H9 (cell line): ENCODE measurements around the gene UBXN10. TPM values are rescaled to one million over a fixed set of nuclear protein-coding genes. Genes with fewer than 3 reads are reported as not detected.

Source experiments
- DNase-seq: peaks from one replicate; pipeline ENCODE4 v3.0.0-alpha.2; 2017
- H2AFZ ChIP-seq: one replicate; pipeline ENCODE4 v1.6.1; 2013; ENCODE audit warnings: mild to moderate bottlenecking, low read length, control low read depth, moderate library complexity
- H2AK5ac ChIP-seq: 2 replicates; pipeline ENCODE4 v1.6.1; 2013; ENCODE audit warnings: low read length, control low read depth, mixed read lengths; ENCODE audit not compliant: insufficient read length
- H2BK120ac ChIP-seq: one replicate; pipeline ENCODE4 v1.6.1; 2013; ENCODE audit warnings: low read depth, mild to moderate bottlenecking, low read length, control low read depth, inconsistent platforms; ENCODE audit not compliant: poor library complexity, severe bottlenecking
- H2BK12ac ChIP-seq: 2 replicates; pipeline ENCODE4 v1.6.1; 2013; ENCODE audit warnings: low read length, control low read depth, mixed read lengths, low read depth; ENCODE audit not compliant: insufficient read length
- H2BK15ac ChIP-seq: 2 replicates; pipeline ENCODE4 v1.6.1; 2013; ENCODE audit warnings: low read depth, low read length, control low read depth
- H2BK20ac ChIP-seq: one replicate; pipeline ENCODE4 v1.6.1; 2013; ENCODE audit warnings: low read depth, mild to moderate bottlenecking, low read length, control low read depth, inconsistent platforms; ENCODE audit not compliant: poor library complexity, severe bottlenecking
- H2BK5ac ChIP-seq: 2 replicates; pipeline ENCODE4 v1.6.1; 2013; ENCODE audit warnings: low read length, control low read depth, mixed read lengths; ENCODE audit not compliant: insufficient read length
- H3K14ac ChIP-seq: 2 replicates; pipeline ENCODE4 v1.6.1; 2013; ENCODE audit warnings: low read length, control low read depth; ENCODE audit not compliant: insufficient read depth
- H3K18ac ChIP-seq: 2 replicates; pipeline ENCODE4 v1.6.1; 2013; ENCODE audit warnings: low read depth, mild to moderate bottlenecking, mixed read lengths, low read length, control low read depth; ENCODE audit not compliant: insufficient read length
- H3K23ac ChIP-seq: 2 replicates; pipeline ENCODE4 v1.6.1; 2013; ENCODE audit warnings: low read length, control low read depth, mixed read lengths, low read depth; ENCODE audit not compliant: insufficient read length
- H3K23me2 ChIP-seq: 2 replicates; pipeline ENCODE4 v1.6.1; 2013; ENCODE audit warnings: low read depth, mild to moderate bottlenecking, mixed read lengths, low read length, control low read depth; ENCODE audit not compliant: insufficient read length, poor library complexity, severe bottlenecking
- H3K27ac ChIP-seq: 2 replicates; pipeline ENCODE4 v1.5.1; 2013; ENCODE audit warnings: low read length, control low read depth, mixed read lengths, low read depth; ENCODE audit not compliant: insufficient read length
- H3K27me3 ChIP-seq: 2 replicates; pipeline ENCODE4 v1.6.1; 2013; ENCODE audit warnings: low read length, control low read depth, inconsistent platforms; ENCODE audit not compliant: insufficient read depth
- H3K4ac ChIP-seq: 2 replicates; pipeline ENCODE4 v1.6.1; 2013; ENCODE audit warnings: low read depth, mild to moderate bottlenecking, control low read depth, inconsistent platforms, low read length, moderate library complexity
- H3K4me1 ChIP-seq: 2 replicates; pipeline ENCODE4 v1.6.1; 2013; ENCODE audit warnings: low read length, control low read depth, inconsistent platforms; ENCODE audit not compliant: insufficient read depth
- H3K4me2 ChIP-seq: 2 replicates; pipeline ENCODE4 v1.6.1; 2013; ENCODE audit warnings: low read length, control low read depth, mixed read lengths; ENCODE audit not compliant: insufficient read length, insufficient read depth
- H3K56ac ChIP-seq: 2 replicates; pipeline ENCODE4 v1.6.1; 2013; ENCODE audit warnings: low read depth, mild to moderate bottlenecking, mixed read lengths, low read length, control low read depth; ENCODE audit not compliant: insufficient read length
- H3K79me1 ChIP-seq: 2 replicates; pipeline ENCODE4 v1.6.1; 2013; ENCODE audit warnings: low read depth, mild to moderate bottlenecking, moderate library complexity, low read length, control low read depth, inconsistent platforms; ENCODE audit not compliant: insufficient read depth, poor library complexity, severe bottlenecking
- H3K79me2 ChIP-seq: 2 replicates; pipeline ENCODE4 v1.6.1; 2013; ENCODE audit warnings: low read length, control low read depth, inconsistent platforms; ENCODE audit not compliant: insufficient read depth
- H3K9ac ChIP-seq: 2 replicates; pipeline ENCODE4 v1.6.1; 2013; ENCODE audit warnings: low read length, control low read depth, mixed read lengths; ENCODE audit not compliant: insufficient read length; ENCODE audit errors: extremely low read depth
- H3K9me3 ChIP-seq: one replicate; pipeline ENCODE4 v1.6.1; 2013; ENCODE audit warnings: low read depth, low read length, inconsistent platforms; ENCODE audit not compliant: control insufficient read depth
- H3T11ph ChIP-seq: one replicate; pipeline ENCODE4 v1.6.1; 2013; ENCODE audit warnings: mild to moderate bottlenecking, low read length, control low read depth, inconsistent platforms
- H4K20me1 ChIP-seq: one replicate; pipeline ENCODE4 v1.6.1; 2013; ENCODE audit not compliant: control insufficient read depth, insufficient read length, insufficient read depth
- H4K5ac ChIP-seq: 2 replicates; pipeline ENCODE4 v1.6.1; 2013; ENCODE audit warnings: low read depth, mild to moderate bottlenecking, mixed read lengths, low read length, control low read depth; ENCODE audit not compliant: insufficient read length
- H4K8ac ChIP-seq: replicated peaks from 2 replicates; pipeline ENCODE4 v1.6.1; 2013; ENCODE audit warnings: low read length, control low read depth, mixed read lengths, low read depth; ENCODE audit not compliant: insufficient read length
- H4K91ac ChIP-seq: 2 replicates; pipeline ENCODE4 v1.6.1; 2013; ENCODE audit warnings: low read depth, mild to moderate bottlenecking, moderate library complexity, mixed read lengths, low read length, control low read depth; ENCODE audit not compliant: insufficient read length
- H3K27ac Mint-ChIP-seq, 3 experiments: 2 replicates in 2 of 3; 3 replicates in 1 of 3; pipeline ENCODE4 v1.8.0; 2020 to 2021; ENCODE audit warnings: mixed read lengths in 3 of 3, mild to moderate bottlenecking in 1 of 3, moderate library complexity in 1 of 3
- H3K27me3 Mint-ChIP-seq: 2 replicates; pipeline ENCODE4 v1.8.0; 2021; ENCODE audit warnings: low read depth, mild to moderate bottlenecking, moderate library complexity, mixed read lengths
- H3K36me3 Mint-ChIP-seq, 3 experiments: 2 replicates in 2 of 3; 3 replicates in 1 of 3; pipeline ENCODE4 v1.8.0; 2020 to 2021; ENCODE audit warnings: low read depth in 3 of 3, mixed read lengths in 3 of 3; ENCODE audit not compliant: insufficient read depth in 1 of 3
- H3K4me1 Mint-ChIP-seq, 2 experiments: 2 replicates each; pipeline ENCODE4 v1.8.0; 2020; ENCODE audit warnings: mixed read lengths in 2 of 2
- H3K4me3 Mint-ChIP-seq, 2 experiments: 2 replicates in 1 of 2; 3 replicates in 1 of 2; pipeline ENCODE4 v1.8.0; 2020 to 2021; ENCODE audit warnings: mild to moderate bottlenecking in 2 of 2, mixed read lengths in 2 of 2, moderate library complexity in 1 of 2
- H3K9me3 Mint-ChIP-seq, 2 experiments: 2 replicates in 1 of 2; 3 replicates in 1 of 2; pipeline ENCODE4 v1.8.0; 2020; ENCODE audit warnings: mild to moderate bottlenecking in 2 of 2, mixed read lengths in 2 of 2, moderate library complexity in 1 of 2
- WGBS: extraction: QIAGEN DNeasy Blood & Tissue Kit; methylation state at CpG from one replicate; pipeline ENCODE4 v1.1.7; 2013; ENCODE audit warnings: missing lambda C conversion rate, low lambda C conversion rate, mixed read lengths; ENCODE audit not compliant: insufficient read length; ENCODE audit errors: extremely low coverage; 5-methylcytosine and 5-hydroxymethylcytosine counted together
- total RNA-seq: library from RNA; stranded (reverse); gene quantifications from 2 replicates; pipeline ENCODE4 v1.2.1, GENCODE V29; 2021
- TF ChIP-seq, protein P1 (sequence below): fragments of 200-600 bp; sonication (generic); conservative IDR thresholded peaks from 3 replicates; pipeline ENCODE4 v1.8.0; 2021; ENCODE audit warnings: antibody characterized with exemption, mild to moderate bottlenecking

Gene UBXN10
- total RNA-seq, 1 experiment from 2014 or later, result 0.59 TPM

DNA sequence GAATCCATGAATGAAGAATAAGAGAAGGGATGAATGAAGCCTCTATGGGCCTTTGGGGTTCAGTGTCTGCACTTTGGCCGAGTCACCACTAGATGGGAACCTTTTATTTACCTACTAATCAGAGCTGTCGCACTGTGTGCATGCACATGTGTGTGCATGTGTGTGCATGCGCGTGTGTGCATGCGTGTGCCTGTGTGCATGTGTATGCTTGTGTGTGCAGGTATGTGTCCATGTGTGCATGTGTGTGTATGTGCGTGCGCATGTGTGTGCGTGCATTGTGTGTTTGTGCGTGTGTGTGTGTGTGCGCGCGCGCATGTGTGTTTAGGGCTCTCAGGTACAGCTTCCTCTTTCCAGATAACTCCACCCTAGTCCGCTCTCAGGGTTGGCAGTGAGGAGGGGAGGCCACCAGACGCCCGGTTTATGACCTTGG, 20.4 kb upstream of the UBXN10 start:
- H2BK120ac ChIP-seq, result no peak overlapping the region
- no peak overlapping the region for H3K56ac ChIP-seq
- H3K27me3 ChIP-seq, result no peaks in the 10 kb centered on the region
- Mint-ChIP-seq H3K27ac (no peak overlapping the region), H3K36me3 (peaks cover 4 to 11% (median 8%) of the 10 kb centered on the region in 3 experiments; a peak in 5 of 7 replicates), H3K27me3 (peaks cover 21% of the 10 kb centered on the region), H3K4me1 (peaks cover 7 to 8% of the 10 kb centered on the region in 2 experiments), H3K4me3 (no peak overlapping the region), H3K9me3 (peaks cover 24 to 30% of the 10 kb centered on the region in 2 experiments)
- no peak overlapping the region for H2BK20ac ChIP-seq
- no peaks in the 10 kb centered on the region for H4K20me1 ChIP-seq
- H2AK5ac ChIP-seq, result no peak overlapping the region
- H3K4ac ChIP-seq, result no peak overlapping the region
- H3K79me1 ChIP-seq, result no peaks in the 10 kb centered on the region
- H3K79me2 ChIP-seq, result no peaks in the 10 kb centered on the region
- H2AFZ ChIP-seq, result no peak overlapping the region
- no peak overlapping the region for H3K4me2 ChIP-seq
- no peak overlapping the region for H3K14ac ChIP-seq
- H4K8ac ChIP-seq, result no peak overlapping the region
- no peak overlapping the region for H2BK12ac ChIP-seq
- no peak overlapping the region for H4K5ac ChIP-seq
- no peak overlapping the region for H4K91ac ChIP-seq
- no peak overlapping the region for H3K27ac ChIP-seq
- TF ChIP-seq, protein P1, sequence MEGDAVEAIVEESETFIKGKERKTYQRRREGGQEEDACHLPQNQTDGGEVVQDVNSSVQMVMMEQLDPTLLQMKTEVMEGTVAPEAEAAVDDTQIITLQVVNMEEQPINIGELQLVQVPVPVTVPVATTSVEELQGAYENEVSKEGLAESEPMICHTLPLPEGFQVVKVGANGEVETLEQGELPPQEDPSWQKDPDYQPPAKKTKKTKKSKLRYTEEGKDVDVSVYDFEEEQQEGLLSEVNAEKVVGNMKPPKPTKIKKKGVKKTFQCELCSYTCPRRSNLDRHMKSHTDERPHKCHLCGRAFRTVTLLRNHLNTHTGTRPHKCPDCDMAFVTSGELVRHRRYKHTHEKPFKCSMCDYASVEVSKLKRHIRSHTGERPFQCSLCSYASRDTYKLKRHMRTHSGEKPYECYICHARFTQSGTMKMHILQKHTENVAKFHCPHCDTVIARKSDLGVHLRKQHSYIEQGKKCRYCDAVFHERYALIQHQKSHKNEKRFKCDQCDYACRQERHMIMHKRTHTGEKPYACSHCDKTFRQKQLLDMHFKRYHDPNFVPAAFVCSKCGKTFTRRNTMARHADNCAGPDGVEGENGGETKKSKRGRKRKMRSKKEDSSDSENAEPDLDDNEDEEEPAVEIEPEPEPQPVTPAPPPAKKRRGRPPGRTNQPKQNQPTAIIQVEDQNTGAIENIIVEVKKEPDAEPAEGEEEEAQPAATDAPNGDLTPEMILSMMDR, result peak; percentile 65
- WGBS, result no CpG with 5 or more reads among the region's 16 CpGs
- H3K23ac ChIP-seq, result no peak overlapping the region
- no peak overlapping the region for H2BK5ac ChIP-seq
- no peak overlapping the region for H3K9ac ChIP-seq
- peaks cover 3% of the 10 kb centered on the region; the same call in 1 of the 2 replicates for H3K4me1 ChIP-seq
- H3K18ac ChIP-seq, result no peak overlapping the region
- H3K9me3 ChIP-seq, result peaks cover 1% of the 10 kb centered on the region
- no peaks in the 10 kb centered on the region for H3K23me2 ChIP-seq
- no peak overlapping the region for H2BK15ac ChIP-seq
- DNase-seq, result no peak
- no peak overlapping the region for H3T11ph ChIP-seq
